ENCODE results near the gene NES. TPM values are rescaled to one million over a fixed set of nuclear protein-coding genes. Genes with fewer than 3 reads are reported as not detected.

NES gene
- total RNA-seq, 1 experiment from 2014 or later: 56.3 TPM

- peak; percentile 15 for ATAC-seq
- no peak for DNase-seq (ENCODE audit: low read depth, low spot score)
- intact Hi-C loops (cut with micrococcal nuclease; ENCODE audit: unreplicated experiment) (no loop called here), in situ Hi-C loops (cut with HindIII; ENCODE audit: low pct_unique_long_range_greater_than_20kb, low sequenced_read_pairs) (no loop called here)
- Histone ChIP-seq H3K9me3 (ENCODE audit: control insufficient read depth, insufficient read depth, low read depth, low read length) (no peaks in the 10 kb centered on the region), H3K27ac (ENCODE audit: low read length) (peak overlapping the region; percentile 98), H3K27me3 (ENCODE audit: control insufficient read depth, insufficient read depth, low read length) (no peaks in the 10 kb centered on the region), H3K4me1 (ENCODE audit: control insufficient read depth, insufficient read depth, low read length) (peaks cover 78% of the 10 kb centered on the region), H3K36me3 (ENCODE audit: control insufficient read depth, insufficient read depth, low read length) (no peaks in the 10 kb centered on the region; the same call in 1 of the 2 replicates), H3K4me3 (ENCODE audit: low read depth in 2 of 2, low read length in 2 of 2) (peak overlapping the region in 1 of 2 experiments; percentile 11; a peak in 1 of 4 replicates)
- POLR2A ChIA-PET: interaction anchor here (1.1 kb wide), 1 partner anchor 58 kb away, joined by 5 read pairs; no protein-coding TSS in a partner anchor
- TF ChIP-seq CTCF (IDR thresholded peaks at IDR 0.05) (no peak), TCF7L2 (IDR thresholded peaks at IDR 0.05; ENCODE audit: low read depth, low read length) (no peak), REST (IDR thresholded peaks at IDR 0.05; ENCODE audit: insufficient read depth in 1 of 2, low read depth in 2 of 2, low read length in 1 of 2) (no peak), SIN3A (IDR thresholded peaks at IDR 0.05; ENCODE audit: borderline replicate concordance, insufficient read depth, low read depth, low read length) (no peak), POLR2AphosphoS5 (IDR thresholded peaks at IDR 0.05; ENCODE audit: low read depth, low read length) (no peak)
- CTCF ChIA-PET: interaction anchor here (2.3 to 3.6 kb wide), 2 partner anchors 15 to 27 kb away, joined by 14 to 47 read pairs; partner anchors contain the start of gene NES
- no TSS peak for BruUV-seq (replicated peaks)
Observed at GRCh38 chr1:156662005-156662799, 15.0 kb downstream of the NES start.

DNA sequence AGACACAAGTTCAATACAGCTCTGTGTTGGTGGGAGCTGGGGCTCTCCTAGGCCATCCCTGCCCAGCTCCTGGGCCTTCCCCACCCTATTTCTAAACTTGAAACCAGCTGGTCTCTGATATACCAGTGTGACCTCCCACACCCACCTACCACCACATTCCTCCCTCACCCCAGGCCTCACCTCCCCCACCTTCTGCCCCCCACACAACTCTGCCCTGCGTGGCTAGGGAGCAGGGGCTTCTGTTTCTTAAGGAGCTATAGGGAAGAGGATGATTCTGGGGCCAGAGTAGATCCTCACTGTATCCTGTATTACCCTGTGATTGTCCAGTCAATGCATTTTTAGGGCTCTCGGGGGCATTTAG lies 16.5 kb downstream of the NES start:
- in situ Hi-C loops (cut with HindIII; ENCODE audit: low pct_unique_long_range_greater_than_20kb, low sequenced_read_pairs) (no loop called here), intact Hi-C loops (cut with micrococcal nuclease; ENCODE audit: unreplicated experiment) (loop anchor here (1.0 kb wide), 1 partner anchor 17 kb away; the partner anchor contains the start of gene NES)
- no peaks in the 10 kb centered on the region; the same call in 1 of the 2 replicates for H3K36me3 ChIP-seq (ENCODE audit: control insufficient read depth, insufficient read depth, low read length)
- no peaks in the 10 kb centered on the region for H3K9me3 ChIP-seq (ENCODE audit: control insufficient read depth, insufficient read depth, low read depth, low read length)
- no peak for DNase-seq (ENCODE audit: low read depth, low spot score)
- peak; percentile 14 for ATAC-seq
- H3K4me3 ChIP-seq (ENCODE audit: low read depth in 2 of 2, low read length in 2 of 2): peak overlapping the region; percentile 23 to 69
- TSS peak; percentile 97 for BruUV-seq (replicated peaks)
- H3K27me3 ChIP-seq (ENCODE audit: control insufficient read depth, insufficient read depth, low read length): no peaks in the 10 kb centered on the region
- ChIA-PET CTCF (interaction anchor here (0.6 to 3.6 kb wide), 9 partner anchors 9 to 159 kb away, joined by 3 to 47 read pairs (median 6); partner anchors contain the start of gene NES), POLR2A (interaction anchor here (0.6 kb wide), 1 partner anchor 497 kb away, joined by 5 read pairs; no protein-coding TSS in a partner anchor)
- peaks cover 67% of the 10 kb centered on the region for H3K4me1 ChIP-seq (ENCODE audit: control insufficient read depth, insufficient read depth, low read length)
- TF ChIP-seq TCF7L2 (IDR thresholded peaks at IDR 0.05; ENCODE audit: low read depth, low read length): no peak
- no peak for TF ChIP-seq CTCF (IDR thresholded peaks at IDR 0.05)
- no peak for TF ChIP-seq POLR2AphosphoS5 (IDR thresholded peaks at IDR 0.05; ENCODE audit: low read depth, low read length)
- no peak for TF ChIP-seq REST (IDR thresholded peaks at IDR 0.05; ENCODE audit: insufficient read depth in 1 of 2, low read depth in 2 of 2, low read length in 1 of 2)
- no peak for TF ChIP-seq SIN3A (IDR thresholded peaks at IDR 0.05; ENCODE audit: borderline replicate concordance, insufficient read depth, low read depth, low read length)
- peak overlapping the region; percentile 98 for H3K27ac ChIP-seq (ENCODE audit: low read length)
